ENCODE results near the gene SLC25A38. TPM values are rescaled to one million over a fixed set of nuclear protein-coding genes. Genes with fewer than 3 reads are reported as not detected.

Gene SLC25A38
- 35.6 to 40.2 TPM (median 36.1 TPM) in 3 replicates for polyA plus RNA-seq
- 13.9 TPM for polyA plus RNA-seq (2011; ENCODE audit: low read depth)
- polyA plus RNA-seq (2011; cell fraction: cytosol; rRNA removed) = 32.7 and 36.5 TPM in 2 replicates
- 37.6 and 38.6 TPM in 2 replicates for polyA plus RNA-seq (2011; cell fraction: nucleus; rRNA removed)
- polyA plus RNA-seq (2012; ENCODE audit: low replicate concordance) = 11.9 and 22.5 TPM in 2 replicates
- polyA minus RNA-seq = 25.2 to 46.0 TPM (median 27.2 TPM) in 3 replicates
- 17.8 TPM for polyA minus RNA-seq (2011; cell fraction: cytosol; rRNA and poly(A)+ RNA removed)
- polyA minus RNA-seq (2011; cell fraction: nucleus; rRNA and poly(A)+ RNA removed) = 16.3 and 17.3 TPM in 2 replicates

- no peak for DNase-seq (ENCODE audit: low read depth, low spot score)
- Histone ChIP-seq H3K36me3 (ENCODE audit: control insufficient read depth in 2 of 2, extremely low read depth in 1 of 2, insufficient read depth in 2 of 2, low read length in 2 of 2) (no peaks in the 10 kb centered on the region), H3K4me1 (ENCODE audit: control insufficient read depth, extremely low read depth, insufficient read depth, low read length) (peaks cover 21% of the 10 kb centered on the region), H3K79me2 (ENCODE audit: control insufficient read depth, insufficient read depth, low read length) (peaks cover 43% of the 10 kb centered on the region), H3K4me3 (ENCODE audit: control insufficient read depth in 2 of 3, extremely low read depth in 1 of 3, insufficient read depth in 2 of 3, low read depth in 1 of 3, low read length in 3 of 3) (peak within 1 kb of the TSS; percentile 81 to 85 (median 82)), H3K9ac (ENCODE audit: control insufficient read depth, extremely low read depth, insufficient read depth, low read length) (peak within 1 kb of the TSS; percentile 95), H2AFZ (ENCODE audit: control insufficient read depth, low read length) (peak within 1 kb of the TSS; percentile 85), H4K20me1 (ENCODE audit: control insufficient read depth, extremely low read depth, insufficient read depth, low read length) (peaks cover 9% of the 10 kb centered on the region), H3K9me3 (ENCODE audit: control insufficient read depth, low read depth, low read length) (no peaks in the 10 kb centered on the region), H3K4me2 (ENCODE audit: control insufficient read depth, extremely low read depth, insufficient read depth, low read depth, low read length) (peak within 1 kb of the TSS; percentile 61), H3K9me1 (ENCODE audit: control insufficient read depth, extremely low read depth, insufficient read depth, low read length) (peaks cover 4% of the 10 kb centered on the region), H3K27me3 (ENCODE audit: control insufficient read depth, extremely low read depth, insufficient read depth, low read length) (no peaks in the 10 kb centered on the region), H3K27ac (ENCODE audit: control insufficient read depth, insufficient read depth, low read length) (peak within 1 kb of the TSS; percentile 89)
- TF ChIP-seq EZH2 (IDR thresholded peaks at IDR 0.05; ENCODE audit: low read length) = no peak
- TF ChIP-seq, protein P1, sequence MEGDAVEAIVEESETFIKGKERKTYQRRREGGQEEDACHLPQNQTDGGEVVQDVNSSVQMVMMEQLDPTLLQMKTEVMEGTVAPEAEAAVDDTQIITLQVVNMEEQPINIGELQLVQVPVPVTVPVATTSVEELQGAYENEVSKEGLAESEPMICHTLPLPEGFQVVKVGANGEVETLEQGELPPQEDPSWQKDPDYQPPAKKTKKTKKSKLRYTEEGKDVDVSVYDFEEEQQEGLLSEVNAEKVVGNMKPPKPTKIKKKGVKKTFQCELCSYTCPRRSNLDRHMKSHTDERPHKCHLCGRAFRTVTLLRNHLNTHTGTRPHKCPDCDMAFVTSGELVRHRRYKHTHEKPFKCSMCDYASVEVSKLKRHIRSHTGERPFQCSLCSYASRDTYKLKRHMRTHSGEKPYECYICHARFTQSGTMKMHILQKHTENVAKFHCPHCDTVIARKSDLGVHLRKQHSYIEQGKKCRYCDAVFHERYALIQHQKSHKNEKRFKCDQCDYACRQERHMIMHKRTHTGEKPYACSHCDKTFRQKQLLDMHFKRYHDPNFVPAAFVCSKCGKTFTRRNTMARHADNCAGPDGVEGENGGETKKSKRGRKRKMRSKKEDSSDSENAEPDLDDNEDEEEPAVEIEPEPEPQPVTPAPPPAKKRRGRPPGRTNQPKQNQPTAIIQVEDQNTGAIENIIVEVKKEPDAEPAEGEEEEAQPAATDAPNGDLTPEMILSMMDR (optimal IDR thresholded peaks at IDR 0.05 in 1 of 3, IDR thresholded peaks at IDR 0.05 in 1 of 3, conservative IDR thresholded peaks at IDR 0.05 in 1 of 3; ENCODE audit: extremely low read depth in 1 of 3, insufficient read depth in 2 of 3, low read length in 3 of 3) = peak; percentile 15 to 53 (median 29)
- peak; percentile 48 for FAIRE-seq
- dilution Hi-C loops (cut with MboI; ENCODE audit: extremely low pct_ligation_motif_present, low sequenced_read_pairs) = no loop called here
Measured at GRCh38 chr3:39383045-39383880, at the start of gene SLC25A38. Gene SLC25A38, plus strand, starts transcription at chr3:39383370. Its CDS starts 355 bp downstream, at chr3:39383725.

DNA sequence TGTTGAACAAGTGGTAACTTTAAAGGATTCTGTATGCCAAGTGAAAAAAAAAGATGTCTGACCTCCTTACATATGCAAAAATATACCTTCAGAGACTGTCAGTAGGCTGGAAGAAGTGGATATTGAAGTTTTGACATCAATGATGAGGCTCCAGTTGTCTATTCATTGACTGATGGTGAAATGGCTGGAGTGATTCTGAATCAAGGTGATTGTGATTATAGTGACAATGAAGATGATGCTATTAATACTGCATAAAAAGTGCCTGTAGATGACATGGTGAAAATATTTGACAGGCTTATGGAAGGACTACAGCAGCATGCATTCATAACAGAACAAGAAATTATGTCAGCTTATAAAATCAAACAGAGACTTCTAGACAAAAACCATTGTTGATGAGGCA, 49.6 kb upstream of the SLC25A38 start:
- H3K27me3 ChIP-seq (ENCODE audit: control insufficient read depth, extremely low read depth, insufficient read depth, low read length) = no peaks in the 10 kb centered on the region
- H3K27ac ChIP-seq (ENCODE audit: control insufficient read depth, insufficient read depth, low read length) = no peak overlapping the region
- H3K9ac ChIP-seq (ENCODE audit: control insufficient read depth, extremely low read depth, insufficient read depth, low read length) = no peak overlapping the region
- H3K4me3 ChIP-seq (ENCODE audit: control insufficient read depth in 2 of 3, extremely low read depth in 1 of 3, insufficient read depth in 2 of 3, low read depth in 1 of 3, low read length in 3 of 3) = no peak overlapping the region
- no peak for TF ChIP-seq EZH2 (IDR thresholded peaks at IDR 0.05; ENCODE audit: low read length)
- TF ChIP-seq, protein P1 (optimal IDR thresholded peaks at IDR 0.05 in 1 of 3, IDR thresholded peaks at IDR 0.05 in 1 of 3, conservative IDR thresholded peaks at IDR 0.05 in 1 of 3; ENCODE audit: extremely low read depth in 1 of 3, insufficient read depth in 2 of 3, low read length in 3 of 3) = no peak
- FAIRE-seq (no peak), DNase-seq (ENCODE audit: low read depth, low spot score) (no peak)
- H3K9me3 ChIP-seq (ENCODE audit: control insufficient read depth, low read depth, low read length) = no peaks in the 10 kb centered on the region
- no peak overlapping the region for H2AFZ ChIP-seq (ENCODE audit: control insufficient read depth, low read length)
- no peak overlapping the region for H3K4me2 ChIP-seq (ENCODE audit: control insufficient read depth, extremely low read depth, insufficient read depth, low read depth, low read length)
- no peaks in the 10 kb centered on the region for H3K4me1 ChIP-seq (ENCODE audit: control insufficient read depth, extremely low read depth, insufficient read depth, low read length)
- no peaks in the 10 kb centered on the region for H3K79me2 ChIP-seq (ENCODE audit: control insufficient read depth, insufficient read depth, low read length)
- no peaks in the 10 kb centered on the region for H3K36me3 ChIP-seq (ENCODE audit: control insufficient read depth in 2 of 2, extremely low read depth in 1 of 2, insufficient read depth in 2 of 2, low read length in 2 of 2)
- H4K20me1 ChIP-seq (ENCODE audit: control insufficient read depth, extremely low read depth, insufficient read depth, low read length) = no peaks in the 10 kb centered on the region
- dilution Hi-C loops (cut with MboI; ENCODE audit: extremely low pct_ligation_motif_present, low sequenced_read_pairs) = no loop called here
- no peaks in the 10 kb centered on the region for H3K9me1 ChIP-seq (ENCODE audit: control insufficient read depth, extremely low read depth, insufficient read depth, low read length)
